AG09319 (cell line): Measurements from ENCODE around the gene SBF2.
A peak's percentile ranks its signal among the peaks of the same experiment; 100 is the strongest.

ENCODE experiments used
- DNase-seq: peaks from one replicate; pipeline ENCODE4 v3.0.0-alpha.2; 2010; ENCODE audit warnings: low read depth; ENCODE audit errors: extremely low read depth
- CTCF ChIP-seq: IDR thresholded peaks from 2 replicates; pipeline ENCODE4 v1.5.1; 2011; ENCODE audit warnings: low read depth, mild to moderate bottlenecking, inconsistent platforms, low read length, moderate library complexity

SBF2 gene

DNA sequence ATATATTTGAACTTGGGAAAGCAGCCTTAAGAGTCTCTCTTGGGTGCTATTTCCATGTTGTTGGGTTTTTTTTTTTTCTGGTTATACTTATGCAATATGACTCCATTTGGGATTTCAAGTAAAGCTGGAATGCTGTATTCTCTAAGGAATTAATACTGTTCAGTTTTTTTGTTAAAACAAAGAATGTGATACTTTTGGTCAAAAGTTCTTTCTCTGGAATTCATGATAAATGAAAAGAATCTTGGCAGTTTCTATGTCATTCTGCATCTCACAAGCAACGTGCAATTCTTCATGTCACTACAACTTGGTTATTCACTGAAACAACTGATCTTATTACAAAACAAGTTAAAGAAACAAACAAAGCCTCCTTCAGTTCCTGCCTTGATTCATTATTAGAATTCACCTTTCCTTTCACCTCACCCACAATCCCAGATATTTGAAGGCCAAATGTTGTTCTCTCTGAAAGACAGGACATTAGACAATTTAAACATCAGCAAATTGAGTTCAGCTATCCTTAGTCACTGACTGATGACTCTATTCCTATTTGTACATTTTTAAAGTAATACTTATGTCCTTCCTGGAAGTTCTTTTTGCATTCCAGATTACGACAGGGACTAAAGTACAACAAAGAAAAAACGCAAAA is 176.2 kb downstream of the SBF2 start:
- DNase-seq, result peak; percentile 46
- no peak for TF ChIP-seq CTCF

- DNase-seq, result no peak
- TF ChIP-seq CTCF, result no peak
Observed at GRCh38 chr11:10116588-10116987, 177.4 kb downstream of the SBF2 start.

GRCh38 chr11:10114593-10115404 is 179.2 kb downstream of the SBF2 start:
- DNase-seq, result no peak
- no peak for TF ChIP-seq CTCF

DNA sequence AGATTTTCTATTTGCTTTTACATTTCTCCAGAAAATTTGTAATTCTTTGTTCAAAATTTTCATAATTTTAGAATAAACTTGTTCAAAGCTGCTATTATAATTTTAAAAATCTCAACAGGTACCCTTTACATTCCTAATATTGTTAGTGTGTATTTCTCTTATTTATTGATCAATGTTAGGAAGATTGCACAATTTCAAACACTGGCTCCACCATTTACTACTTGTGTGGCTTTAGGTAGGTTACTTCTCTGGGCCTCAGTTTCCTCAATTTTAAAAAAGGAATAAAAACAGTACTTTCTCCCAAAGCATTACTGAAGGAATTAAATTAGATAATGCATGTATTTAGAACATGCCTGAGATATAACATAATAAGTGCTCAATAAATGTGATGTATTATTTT is 180.2 kb downstream of the SBF2 start:
- DNase-seq, result no peak
- TF ChIP-seq CTCF, result no peak

- peak; percentile 77 for DNase-seq
- no peak for TF ChIP-seq CTCF
Observed at GRCh38 chr11:10109806-10110205, 184.2 kb downstream of the SBF2 start.

- DNase-seq, result peak; percentile 25
- no peak for TF ChIP-seq CTCF
Observed at GRCh38 chr11:10108915-10109680, 184.9 kb downstream of the SBF2 start.

DNA sequence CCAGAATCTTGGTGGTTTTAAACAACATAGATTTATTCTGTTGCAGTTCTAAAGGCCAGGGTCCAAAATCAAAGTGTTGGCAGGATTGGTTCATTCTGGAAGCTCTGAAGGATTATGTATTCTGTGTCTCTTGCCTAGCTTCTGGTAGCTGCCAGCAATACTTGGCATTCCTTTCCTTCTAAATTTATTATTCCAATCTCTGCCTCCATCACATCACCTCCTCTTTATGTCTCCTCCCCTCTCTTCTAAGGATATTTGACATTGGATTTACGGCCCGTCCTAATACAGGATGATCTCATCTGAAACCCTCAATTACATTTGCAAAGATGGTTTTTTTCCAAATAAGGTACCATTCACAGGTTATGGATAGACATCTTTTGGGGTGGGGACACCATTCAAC is 186.5 kb downstream of the SBF2 start:
- no peak for DNase-seq

More for the DNA sequence above, 186.5 kb downstream of the SBF2 start:
- TF ChIP-seq CTCF, result no peak
